CD4-positive, alpha-beta memory T cell (primary cell): Measurements from ENCODE around the gene PAGR1. TPM values are rescaled to one million over a fixed set of nuclear protein-coding genes. Genes with fewer than 3 reads are reported as not detected.
"Not testable (repeated sequence)": the region's sequence is repeated elsewhere in the genome, so short reads cannot be mapped to it uniquely, and the experiment has no call there.

ENCODE experiments used
- CTCF ChIA-PET: fragments of 350-600 bp; sonication (Branson Sonifier 250); formaldehyde crosslinking; loops from one replicate; lab custom pipeline; 2021; ENCODE audit warnings: inconsistent platforms; ENCODE audit not compliant: partially characterized antibody; lab: Charles Lee
- POLR2A ChIA-PET: fragments of 350-600 bp; sonication (Branson Sonifier 250); formaldehyde crosslinking; loops from one replicate; lab custom pipeline; 2021; ENCODE audit not compliant: partially characterized antibody; lab: Charles Lee
- DNase-seq, 5 donors: peaks; one replicate each; pipeline versions ENCODE4 v3.0.0 to v3.0.0-alpha.2; 2020 to 2022; ENCODE audit warnings: mixed read lengths in 1 of 5
- H3K27ac ChIP-seq: one replicate; pipeline ENCODE4 v1.7.0; 2013; ENCODE audit warnings: low read depth, low read length
- H3K27me3 ChIP-seq: 2 replicates; pipeline ENCODE4 v1.7.0; 2013; ENCODE audit warnings: mild to moderate bottlenecking, low read length, moderate library complexity; ENCODE audit not compliant: insufficient read depth
- H3K36me3 ChIP-seq: 2 replicates; pipeline ENCODE4 v1.7.0; 2013; ENCODE audit warnings: mild to moderate bottlenecking, low read length, moderate library complexity; ENCODE audit not compliant: insufficient read depth
- H3K4me1 ChIP-seq: 2 replicates; pipeline ENCODE4 v1.7.0; 2013; ENCODE audit warnings: mild to moderate bottlenecking, low read length, moderate library complexity; ENCODE audit not compliant: insufficient read depth
- H3K4me3 ChIP-seq, 2 donors: one replicate each; pipeline ENCODE4 v1.7.0; 2013; ENCODE audit warnings: low read length in 2 of 2, mild to moderate bottlenecking in 1 of 2
- H3K9me3 ChIP-seq, 2 donors: one replicate each; pipeline ENCODE4 v1.7.0; 2013; ENCODE audit warnings: low read length in 2 of 2, control low read depth in 1 of 2; ENCODE audit not compliant: control insufficient read depth in 1 of 2
- H3K27ac Mint-ChIP-seq, 7 donors: one replicate each; pipeline ENCODE4 v1.8.0; 2020 to 2021; ENCODE audit warnings: mixed read lengths in 7 of 7, mild to moderate bottlenecking in 6 of 7, inconsistent platforms in 3 of 7, moderate library complexity in 3 of 7
- H3K27me3 Mint-ChIP-seq, 2 donors: one replicate each; pipeline ENCODE4 v1.8.0; 2020 to 2021; ENCODE audit warnings: mixed read lengths in 2 of 2
- H3K36me3 Mint-ChIP-seq, 2 donors: one replicate each; pipeline ENCODE4 v1.8.0; 2020 to 2021; ENCODE audit warnings: mixed read lengths in 2 of 2, inconsistent platforms in 1 of 2, mild to moderate bottlenecking in 1 of 2
- H3K4me1 Mint-ChIP-seq, 4 donors: one replicate each; pipeline ENCODE4 v1.8.0; 2020 to 2021; ENCODE audit warnings: mixed read lengths in 4 of 4, mild to moderate bottlenecking in 1 of 4
- H3K4me3 Mint-ChIP-seq, 8 donors: one replicate each; pipeline ENCODE4 v1.8.0; 2020 to 2021; ENCODE audit warnings: mixed read lengths in 8 of 8, mild to moderate bottlenecking in 7 of 8, moderate library complexity in 6 of 8, inconsistent platforms in 3 of 8
- H3K9me3 Mint-ChIP-seq, 8 donors: one replicate each; pipeline ENCODE4 v1.8.0; 2020 to 2021; ENCODE audit warnings: mixed read lengths in 8 of 8, mild to moderate bottlenecking in 5 of 8, inconsistent platforms in 3 of 8, moderate library complexity in 1 of 8
- intact Hi-C: fragments of 100-400 bp; cut with micrococcal nuclease; formaldehyde crosslinking; loops from one replicate; pipeline ENCODE4 v1.15.1; 2023
- polyA plus RNA-seq, 2 donors: library from polyadenylated mRNA; unstranded; fragments of 300-500 nt; fragmentation: Illumina TruSeq; gene quantifications; one replicate each; pipeline ENCODE4 v1.2.3, GENCODE V29; 2021
- total RNA-seq, 2 experiments: library from RNA; stranded (reverse); gene quantifications; one replicate each; pipeline ENCODE4 v1.2.3, GENCODE V29; 2021

Gene PAGR1
- total and polyA plus RNA-seq, 4 experiments from 2014 or later = 43.7 to 51.1 (median 45.5) TPM

GRCh38 chr16:29868396-29869009 is 52.6 kb downstream of the PAGR1 start:
- H3K27me3 ChIP-seq = no peaks in the 10 kb centered on the region
- H3K4me1 ChIP-seq = peaks cover 4% of the 10 kb centered on the region
- Mint-ChIP-seq H3K27me3 (no peaks in the 10 kb centered on the region), H3K4me3 (no peak overlapping the region), H3K9me3 (no peaks in the 10 kb centered on the region), H3K4me1 (peaks cover under 1 to 8% (median 2%) of the 10 kb centered on the region in 4 donors), H3K27ac (no peak overlapping the region), H3K36me3 (no peaks in the 10 kb centered on the region)
- H3K9me3 ChIP-seq = no peaks in the 10 kb centered on the region
- DNase-seq = no peak
- no peak overlapping the region for H3K27ac ChIP-seq
- no peaks in the 10 kb centered on the region for H3K36me3 ChIP-seq
- intact Hi-C loops = no loop called here
- ChIA-PET CTCF (interaction anchor here (0.9 to 1.5 kb wide), 2 partner anchors 12 to 83 kb away, joined by 3 read pairs; no protein-coding TSS in a partner anchor), POLR2A (no interaction called here)
- H3K4me3 ChIP-seq = no peak overlapping the region

GRCh38 chr16:29869067-29869466 is 53.1 kb downstream of the PAGR1 start:
- POLR2A ChIA-PET, H3K4me1 Mint-ChIP-seq, H3K4me3 ChIP-seq, H3K9me3 Mint-ChIP-seq, DNase-seq, H3K36me3 Mint-ChIP-seq, H3K27me3 ChIP-seq, H3K9me3 ChIP-seq, H3K36me3 ChIP-seq, H3K4me3 Mint-ChIP-seq, H3K27ac Mint-ChIP-seq, H3K4me1 ChIP-seq, intact Hi-C loops, H3K27me3 Mint-ChIP-seq, H3K27ac ChIP-seq: not testable (repeated sequence)
- CTCF ChIA-PET = interaction anchor here (1.5 kb wide), 1 partner anchor 83 kb away, joined by 3 read pairs; no protein-coding TSS in a partner anchor

Other genes starting within 250 kb of the PAGR1 start
- gene SPN, start 152.9 kb upstream of the PAGR1 start, total RNA-seq = 100 to 1,000 TPM; 168 to 175 TPM
- 100 to 1,000 TPM in 1 of 2 donors, 10 to 100 TPM in 1; 86.3 to 208 TPM for gene SPN, start 152.9 kb upstream of the PAGR1 start, polyA plus RNA-seq
- gene QPRT, start 137.0 kb upstream of the PAGR1 start, total RNA-seq = 1 to 10 TPM in 1 of 2 experiments, under 1 TPM in 1; 0.99 to 1.1 TPM
- gene QPRT, start 137.0 kb upstream of the PAGR1 start, polyA plus RNA-seq = under 1 TPM; 0.53 to 0.69 TPM
- 100 to 1,000 TPM; 139 to 143 TPM for gene C16orf54, start 70.2 kb upstream of the PAGR1 start, total RNA-seq
- gene C16orf54, start 70.2 kb upstream of the PAGR1 start, polyA plus RNA-seq = 10 to 100 TPM; 11.8 to 56.8 TPM
- not detected for gene ZG16, start 37.9 kb upstream of the PAGR1 start, total RNA-seq
- not detected for gene ZG16, start 37.9 kb upstream of the PAGR1 start, polyA plus RNA-seq
- 10 to 100 TPM; 89.4 to 98.6 TPM for gene KIF22, start 25.4 kb upstream of the PAGR1 start, total RNA-seq
- gene KIF22, start 25.4 kb upstream of the PAGR1 start, polyA plus RNA-seq = 10 to 100 TPM; 35.7 to 54.2 TPM
- gene MAZ, start 9.6 kb upstream of the PAGR1 start, total RNA-seq = 100 to 1,000 TPM; 258 to 264 TPM
- gene MAZ, start 9.6 kb upstream of the PAGR1 start, polyA plus RNA-seq = 10 to 100 TPM; 40.3 to 69.1 TPM
- 1 to 10 TPM; 6.3 to 6.9 TPM for gene PRRT2, start 4.0 kb upstream of the PAGR1 start, total RNA-seq
- under 1 TPM; 0.20 to 0.37 TPM for gene PRRT2, start 4.0 kb upstream of the PAGR1 start, polyA plus RNA-seq
- gene MVP, start 4.3 kb downstream of the PAGR1 start, total RNA-seq = 100 to 1,000 TPM; 145 to 146 TPM
- gene MVP, start 4.3 kb downstream of the PAGR1 start, polyA plus RNA-seq = 100 to 1,000 TPM; 172 to 187 TPM
- 10 to 100 TPM; 76.2 to 79.8 TPM for gene CDIPT, start 47.1 kb downstream of the PAGR1 start, total RNA-seq
- 100 to 1,000 TPM in 1 of 2 donors, 10 to 100 TPM in 1; 87.2 to 123 TPM for gene CDIPT, start 47.1 kb downstream of the PAGR1 start, polyA plus RNA-seq
- under 1 TPM in 1 of 2 experiments, not detected in 1; 0.70 TPM for gene SEZ6L2, start 83.4 kb downstream of the PAGR1 start, total RNA-seq
- gene SEZ6L2, start 83.4 kb downstream of the PAGR1 start, polyA plus RNA-seq = not detected
- gene ASPHD1, start 84.3 kb downstream of the PAGR1 start, total RNA-seq = not detected
- gene ASPHD1, start 84.3 kb downstream of the PAGR1 start, polyA plus RNA-seq = not detected
- 10 to 100 TPM; 85.7 to 87.3 TPM for gene KCTD13, start 110.1 kb downstream of the PAGR1 start, total RNA-seq
- gene KCTD13, start 110.1 kb downstream of the PAGR1 start, polyA plus RNA-seq = 10 to 100 TPM in 1 of 2 donors, 1 to 10 TPM in 1; 6.0 to 16.3 TPM
- 100 to 1,000 TPM in 1 of 2 experiments, 10 to 100 TPM in 1; 80.8 to 103 TPM for gene TMEM219, start 145.9 kb downstream of the PAGR1 start, total RNA-seq
- 100 to 1,000 TPM; 209 to 250 TPM for gene TMEM219, start 145.9 kb downstream of the PAGR1 start, polyA plus RNA-seq
- 10 to 100 TPM; 53.8 to 56.0 TPM for gene TAOK2, start 157.7 kb downstream of the PAGR1 start, total RNA-seq
- gene TAOK2, start 157.7 kb downstream of the PAGR1 start, polyA plus RNA-seq = 1 to 10 TPM; 1.7 to 8.2 TPM
- 10 to 100 TPM; 19.2 to 19.7 TPM for gene HIRIP3, start 179.5 kb downstream of the PAGR1 start, total RNA-seq
- 10 to 100 TPM; 21.4 to 26.0 TPM for gene HIRIP3, start 179.5 kb downstream of the PAGR1 start, polyA plus RNA-seq
- 100 to 1,000 TPM; 124 to 126 TPM for gene INO80E, start 180.1 kb downstream of the PAGR1 start, total RNA-seq
- gene INO80E, start 180.1 kb downstream of the PAGR1 start, polyA plus RNA-seq = 1 to 10 TPM; 6.7 to 7.3 TPM
- gene DOC2A, start 194.9 kb downstream of the PAGR1 start, total RNA-seq = under 1 TPM in 1 of 2 experiments, not detected in 1; 0.80 TPM
- gene DOC2A, start 194.9 kb downstream of the PAGR1 start, polyA plus RNA-seq = not detected
- gene C16orf92, start 207.0 kb downstream of the PAGR1 start, total RNA-seq = not detected
- gene C16orf92, start 207.0 kb downstream of the PAGR1 start, polyA plus RNA-seq = not detected
- gene TLCD3B, start 215.1 kb downstream of the PAGR1 start, total RNA-seq = not detected
- gene TLCD3B, start 215.1 kb downstream of the PAGR1 start, polyA plus RNA-seq = not detected
- 100 to 1,000 TPM; 558 to 563 TPM for gene ALDOA, start 249.6 kb downstream of the PAGR1 start, total RNA-seq
- gene ALDOA, start 249.6 kb downstream of the PAGR1 start, polyA plus RNA-seq = 1,000 to 10,000 TPM; 1,058 to 1,115 TPM